SK-N-SH treated with all-trans-retinoic acid at 6 μM for 48 hours (cell line): ENCODE measurements around the gene THRAP3.

Source experiments
- ATAC-seq: fragments of 200-7000 bp; cut with Tn5 transposase; 3 replicates; pipeline ENCODE4 v1.9.1; 2020; ENCODE audit warnings: mild to moderate bottlenecking, moderate library complexity
- ARNTL ChIP-seq: fragments of 450-650 bp; formaldehyde crosslinking; IDR thresholded peaks from 2 replicates; pipeline ENCODE4 v1.5.0; 2020; ENCODE audit warnings: low read depth, mild to moderate bottlenecking, moderate library complexity, borderline replicate concordance
- BACH2 ChIP-seq: fragments of 250-450 bp; sonication (Bioruptor Pico); IDR thresholded peaks from 2 replicates; pipeline ENCODE4 v1.9.0; 2021; ENCODE audit warnings: mild to moderate bottlenecking, borderline replicate concordance
- CSDC2 ChIP-seq: fragments of 250-450 bp; sonication (Bioruptor Pico); IDR thresholded peaks from 2 replicates; pipeline ENCODE4 v1.5.0; 2020; ENCODE audit warnings: mild to moderate bottlenecking, moderate library complexity
- ESRRG ChIP-seq: fragments of 250-450 bp; sonication (Bioruptor Pico); IDR thresholded peaks from 2 replicates; pipeline ENCODE4 v1.6.1; 2021; ENCODE audit warnings: mild to moderate bottlenecking
- GLIS3 ChIP-seq: fragments of 250-450 bp; sonication (Bioruptor Pico); IDR thresholded peaks from 2 replicates; pipeline ENCODE4 v1.5.0; 2020; ENCODE audit warnings: mild to moderate bottlenecking, moderate library complexity
- OSR1 ChIP-seq: fragments of 250-450 bp; sonication (Bioruptor Pico); IDR thresholded peaks from 2 replicates; pipeline ENCODE4 v1.8.0; 2022; ENCODE audit warnings: moderate library complexity, mild to moderate bottlenecking, inconsistent platforms
- PPARA ChIP-seq: fragments of 250-450 bp; sonication (Bioruptor Pico); IDR thresholded peaks from 2 replicates; pipeline ENCODE4 v1.5.0; 2020; ENCODE audit warnings: mild to moderate bottlenecking, borderline replicate concordance
- RARB ChIP-seq: fragments of 250-450 bp; sonication (Bioruptor Pico); IDR thresholded peaks from 2 replicates; pipeline ENCODE4 v1.8.0; 2021; ENCODE audit warnings: mild to moderate bottlenecking, moderate library complexity
- SNAI2 ChIP-seq: fragments of 250-450 bp; sonication (Bioruptor Pico); IDR thresholded peaks from 2 replicates; pipeline ENCODE4 v1.5.0; 2020; ENCODE audit warnings: mild to moderate bottlenecking, moderate library complexity
- TOX ChIP-seq: fragments of 250-450 bp; sonication (Bioruptor Pico); IDR thresholded peaks from 2 replicates; pipeline ENCODE4 v1.8.0; 2021; ENCODE audit warnings: mild to moderate bottlenecking, moderate library complexity, borderline replicate concordance
- ZC3H10 ChIP-seq: fragments of 250-450 bp; sonication (Bioruptor Pico); IDR thresholded peaks from 2 replicates; pipeline ENCODE4 v1.5.1; 2021; ENCODE audit warnings: mild to moderate bottlenecking, moderate library complexity
- ZFP3 ChIP-seq: fragments of 250-450 bp; sonication (Bioruptor Pico); IDR thresholded peaks from 2 replicates; pipeline ENCODE4 v1.5.0; 2020; ENCODE audit warnings: mild to moderate bottlenecking, moderate library complexity
- ZFP30 ChIP-seq: fragments of 450-650 bp; formaldehyde crosslinking; IDR thresholded peaks from 2 replicates; pipeline ENCODE4 v1.5.0; 2022; ENCODE audit warnings: mild to moderate bottlenecking, moderate library complexity
- ZNF565 ChIP-seq: fragments of 450-650 bp; formaldehyde crosslinking; conservative IDR thresholded peaks from 2 replicates; pipeline ENCODE4 v1.5.0; 2020; ENCODE audit warnings: low read depth, mild to moderate bottlenecking, moderate library complexity
- ZNF70 ChIP-seq: fragments of 450-650 bp; formaldehyde crosslinking; IDR thresholded peaks from 2 replicates; pipeline ENCODE4 v1.5.0; 2020; ENCODE audit warnings: mild to moderate bottlenecking, moderate library complexity
- ZNF8 ChIP-seq: fragments of 450-650 bp; formaldehyde crosslinking; IDR thresholded peaks from 2 replicates; pipeline ENCODE4 v1.5.0; 2020; ENCODE audit warnings: mild to moderate bottlenecking, moderate library complexity
- TF ChIP-seq, protein P1 (sequence below): fragments of 250-450 bp; sonication (Bioruptor Pico); IDR thresholded peaks from 2 replicates; pipeline ENCODE4 v1.8.0; 2020; ENCODE audit warnings: mild to moderate bottlenecking, moderate library complexity, borderline replicate concordance
- TF ChIP-seq, protein P2 (sequence below): fragments of 250-450 bp; sonication (Bioruptor Pico); IDR thresholded peaks from 2 replicates; pipeline ENCODE4 v1.8.0; 2021; ENCODE audit warnings: low read depth, mild to moderate bottlenecking, moderate library complexity, borderline replicate concordance
- TF ChIP-seq, protein P3 (sequence below): fragments of 250-450 bp; sonication (Bioruptor Pico); IDR thresholded peaks from 2 replicates; pipeline ENCODE4 v1.5.1; 2020; ENCODE audit warnings: low read depth, mild to moderate bottlenecking, moderate library complexity
- TF ChIP-seq, protein P4 (sequence below): fragments of 250-450 bp; sonication (Bioruptor Pico); IDR thresholded peaks from 2 replicates; pipeline ENCODE4 v1.5.0; 2020; ENCODE audit warnings: mild to moderate bottlenecking, moderate library complexity
- TF ChIP-seq, protein P5 (sequence below): fragments of 250-450 bp; sonication (Bioruptor Pico); IDR thresholded peaks from 2 replicates; pipeline ENCODE4 v1.5.1; 2021; ENCODE audit warnings: mild to moderate bottlenecking, moderate library complexity

THRAP3 gene

DNA sequence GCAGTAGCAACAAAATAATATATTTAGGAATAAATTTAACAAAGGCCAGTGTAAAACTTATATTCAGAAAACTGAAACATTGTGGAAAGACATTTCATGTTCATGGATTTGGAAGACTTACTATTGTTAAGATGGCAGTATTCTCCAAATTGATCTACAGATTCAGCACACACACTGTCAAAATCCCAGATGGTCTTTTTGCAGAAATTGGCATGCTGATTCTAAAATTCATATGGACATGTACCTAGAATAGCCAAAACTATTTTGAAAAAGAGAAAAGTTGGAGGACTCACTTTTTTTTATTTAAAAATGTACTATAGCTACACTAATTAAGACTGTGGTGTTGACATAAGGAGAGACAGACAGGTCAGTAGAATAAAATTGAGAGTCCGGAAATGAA, 50.0 kb downstream of the THRAP3 start:
- no peak for ATAC-seq
- TF ChIP-seq ZNF70 (no peak), TOX (no peak), SNAI2 (CRISPR knock-in tag) (no peak), ZFP30 (no peak)

DNA sequence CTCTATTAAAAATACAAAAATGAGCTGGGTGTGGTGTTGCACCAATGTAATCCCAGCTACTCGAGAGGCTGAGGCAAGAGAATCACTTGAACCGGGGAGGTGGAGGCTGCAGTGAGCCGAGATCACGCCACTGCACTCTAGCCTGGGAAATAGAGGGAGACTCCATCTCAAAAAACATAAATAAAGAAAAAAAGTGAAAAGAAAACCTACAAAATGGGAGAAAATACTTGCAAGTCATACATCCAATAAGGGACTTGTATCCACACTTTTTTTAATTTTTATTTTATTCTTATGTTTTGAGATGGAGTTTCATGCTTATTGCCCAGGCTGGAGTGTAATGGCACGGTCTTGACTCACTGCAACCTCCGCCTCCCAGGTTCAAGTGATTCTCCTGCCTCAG, 52.4 kb downstream of the THRAP3 start:
- TF ChIP-seq RARB (CRISPR knock-in tag), result no peak
- no peak for ATAC-seq

DNA sequence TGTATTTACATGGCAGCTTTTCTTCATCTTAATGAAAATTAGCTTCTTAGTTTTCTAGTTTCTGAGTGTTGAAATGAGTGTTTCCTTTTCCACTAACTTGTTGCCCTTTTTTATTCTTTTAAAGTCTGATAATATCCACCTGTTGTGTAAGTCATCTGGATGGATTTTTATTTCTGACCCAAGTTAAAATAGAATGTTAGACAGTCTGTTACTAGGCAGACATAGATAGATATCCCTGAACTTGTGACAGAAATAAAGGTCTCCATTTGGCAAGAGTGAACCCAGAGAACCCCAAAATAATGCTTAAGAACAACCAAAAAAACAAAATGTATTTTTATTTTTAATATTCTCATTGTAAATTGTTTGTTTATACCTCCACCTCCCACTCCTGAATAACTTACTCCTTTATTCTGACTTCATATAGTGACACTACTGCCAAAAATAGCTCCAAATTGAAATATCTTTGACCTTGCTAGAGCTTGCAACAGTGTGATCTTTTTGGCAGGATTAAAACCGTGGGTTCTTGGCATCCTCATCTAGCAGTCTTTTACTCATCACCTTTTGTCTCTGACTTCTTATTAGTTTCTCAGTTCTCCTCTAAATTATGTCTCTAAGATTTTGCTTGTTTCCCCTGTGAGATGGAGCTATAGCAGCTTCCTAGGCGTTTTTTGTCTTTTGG, 55.0 kb downstream of the THRAP3 start:
- TF ChIP-seq GLIS3 (CRISPR knock-in tag), result no peak
- TF ChIP-seq ZC3H10 (CRISPR knock-in tag), result no peak
- no peak for TF ChIP-seq SNAI2 (CRISPR knock-in tag)
- no peak for TF ChIP-seq ZNF70
- TF ChIP-seq ZNF8 (CRISPR knock-in tag), result no peak
- TF ChIP-seq, protein P1, sequence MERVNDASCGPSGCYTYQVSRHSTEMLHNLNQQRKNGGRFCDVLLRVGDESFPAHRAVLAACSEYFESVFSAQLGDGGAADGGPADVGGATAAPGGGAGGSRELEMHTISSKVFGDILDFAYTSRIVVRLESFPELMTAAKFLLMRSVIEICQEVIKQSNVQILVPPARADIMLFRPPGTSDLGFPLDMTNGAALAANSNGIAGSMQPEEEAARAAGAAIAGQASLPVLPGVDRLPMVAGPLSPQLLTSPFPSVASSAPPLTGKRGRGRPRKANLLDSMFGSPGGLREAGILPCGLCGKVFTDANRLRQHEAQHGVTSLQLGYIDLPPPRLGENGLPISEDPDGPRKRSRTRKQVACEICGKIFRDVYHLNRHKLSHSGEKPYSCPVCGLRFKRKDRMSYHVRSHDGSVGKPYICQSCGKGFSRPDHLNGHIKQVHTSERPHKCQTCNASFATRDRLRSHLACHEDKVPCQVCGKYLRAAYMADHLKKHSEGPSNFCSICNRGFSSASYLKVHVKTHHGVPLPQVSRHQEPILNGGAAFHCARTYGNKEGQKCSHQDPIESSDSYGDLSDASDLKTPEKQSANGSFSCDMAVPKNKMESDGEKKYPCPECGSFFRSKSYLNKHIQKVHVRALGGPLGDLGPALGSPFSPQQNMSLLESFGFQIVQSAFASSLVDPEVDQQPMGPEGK (CRISPR knock-in tag), result no peak
- TF ChIP-seq ZFP3 (CRISPR knock-in tag), result no peak
- TF ChIP-seq ZNF565, result no peak
- no peak for TF ChIP-seq PPARA (CRISPR knock-in tag)
- TF ChIP-seq TOX, result no peak
- no peak for TF ChIP-seq RARB (CRISPR knock-in tag)
- TF ChIP-seq ARNTL (CRISPR knock-in tag), result no peak
- no peak for TF ChIP-seq CSDC2 (CRISPR knock-in tag)
- TF ChIP-seq, protein P2, sequence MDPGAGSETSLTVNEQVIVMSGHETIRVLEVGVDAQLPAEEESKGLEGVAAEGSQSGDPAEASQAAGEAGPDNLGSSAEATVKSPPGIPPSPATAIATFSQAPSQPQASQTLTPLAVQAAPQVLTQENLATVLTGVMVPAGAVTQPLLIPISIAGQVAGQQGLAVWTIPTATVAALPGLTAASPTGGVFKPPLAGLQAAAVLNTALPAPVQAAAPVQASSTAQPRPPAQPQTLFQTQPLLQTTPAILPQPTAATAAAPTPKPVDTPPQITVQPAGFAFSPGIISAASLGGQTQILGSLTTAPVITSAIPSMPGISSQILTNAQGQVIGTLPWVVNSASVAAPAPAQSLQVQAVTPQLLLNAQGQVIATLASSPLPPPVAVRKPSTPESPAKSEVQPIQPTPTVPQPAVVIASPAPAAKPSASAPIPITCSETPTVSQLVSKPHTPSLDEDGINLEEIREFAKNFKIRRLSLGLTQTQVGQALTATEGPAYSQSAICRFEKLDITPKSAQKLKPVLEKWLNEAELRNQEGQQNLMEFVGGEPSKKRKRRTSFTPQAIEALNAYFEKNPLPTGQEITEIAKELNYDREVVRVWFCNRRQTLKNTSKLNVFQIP (CRISPR knock-in tag), result no peak
- no peak for TF ChIP-seq BACH2
- TF ChIP-seq, protein P3, sequence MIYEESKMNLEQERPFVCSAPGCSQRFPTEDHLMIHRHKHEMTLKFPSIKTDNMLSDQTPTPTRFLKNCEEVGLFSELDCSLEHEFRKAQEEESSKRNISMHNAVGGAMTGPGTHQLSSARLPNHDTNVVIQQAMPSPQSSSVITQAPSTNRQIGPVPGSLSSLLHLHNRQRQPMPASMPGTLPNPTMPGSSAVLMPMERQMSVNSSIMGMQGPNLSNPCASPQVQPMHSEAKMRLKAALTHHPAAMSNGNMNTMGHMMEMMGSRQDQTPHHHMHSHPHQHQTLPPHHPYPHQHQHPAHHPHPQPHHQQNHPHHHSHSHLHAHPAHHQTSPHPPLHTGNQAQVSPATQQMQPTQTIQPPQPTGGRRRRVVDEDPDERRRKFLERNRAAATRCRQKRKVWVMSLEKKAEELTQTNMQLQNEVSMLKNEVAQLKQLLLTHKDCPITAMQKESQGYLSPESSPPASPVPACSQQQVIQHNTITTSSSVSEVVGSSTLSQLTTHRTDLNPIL (CRISPR knock-in tag), result no peak
- TF ChIP-seq, protein P4, sequence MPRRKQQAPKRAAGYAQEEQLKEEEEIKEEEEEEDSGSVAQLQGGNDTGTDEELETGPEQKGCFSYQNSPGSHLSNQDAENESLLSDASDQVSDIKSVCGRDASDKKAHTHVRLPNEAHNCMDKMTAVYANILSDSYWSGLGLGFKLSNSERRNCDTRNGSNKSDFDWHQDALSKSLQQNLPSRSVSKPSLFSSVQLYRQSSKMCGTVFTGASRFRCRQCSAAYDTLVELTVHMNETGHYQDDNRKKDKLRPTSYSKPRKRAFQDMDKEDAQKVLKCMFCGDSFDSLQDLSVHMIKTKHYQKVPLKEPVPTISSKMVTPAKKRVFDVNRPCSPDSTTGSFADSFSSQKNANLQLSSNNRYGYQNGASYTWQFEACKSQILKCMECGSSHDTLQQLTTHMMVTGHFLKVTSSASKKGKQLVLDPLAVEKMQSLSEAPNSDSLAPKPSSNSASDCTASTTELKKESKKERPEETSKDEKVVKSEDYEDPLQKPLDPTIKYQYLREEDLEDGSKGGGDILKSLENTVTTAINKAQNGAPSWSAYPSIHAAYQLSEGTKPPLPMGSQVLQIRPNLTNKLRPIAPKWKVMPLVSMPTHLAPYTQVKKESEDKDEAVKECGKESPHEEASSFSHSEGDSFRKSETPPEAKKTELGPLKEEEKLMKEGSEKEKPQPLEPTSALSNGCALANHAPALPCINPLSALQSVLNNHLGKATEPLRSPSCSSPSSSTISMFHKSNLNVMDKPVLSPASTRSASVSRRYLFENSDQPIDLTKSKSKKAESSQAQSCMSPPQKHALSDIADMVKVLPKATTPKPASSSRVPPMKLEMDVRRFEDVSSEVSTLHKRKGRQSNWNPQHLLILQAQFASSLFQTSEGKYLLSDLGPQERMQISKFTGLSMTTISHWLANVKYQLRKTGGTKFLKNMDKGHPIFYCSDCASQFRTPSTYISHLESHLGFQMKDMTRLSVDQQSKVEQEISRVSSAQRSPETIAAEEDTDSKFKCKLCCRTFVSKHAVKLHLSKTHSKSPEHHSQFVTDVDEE (CRISPR knock-in tag), result no peak
- no peak for TF ChIP-seq OSR1 (CRISPR knock-in tag)
- TF ChIP-seq, protein P5, sequence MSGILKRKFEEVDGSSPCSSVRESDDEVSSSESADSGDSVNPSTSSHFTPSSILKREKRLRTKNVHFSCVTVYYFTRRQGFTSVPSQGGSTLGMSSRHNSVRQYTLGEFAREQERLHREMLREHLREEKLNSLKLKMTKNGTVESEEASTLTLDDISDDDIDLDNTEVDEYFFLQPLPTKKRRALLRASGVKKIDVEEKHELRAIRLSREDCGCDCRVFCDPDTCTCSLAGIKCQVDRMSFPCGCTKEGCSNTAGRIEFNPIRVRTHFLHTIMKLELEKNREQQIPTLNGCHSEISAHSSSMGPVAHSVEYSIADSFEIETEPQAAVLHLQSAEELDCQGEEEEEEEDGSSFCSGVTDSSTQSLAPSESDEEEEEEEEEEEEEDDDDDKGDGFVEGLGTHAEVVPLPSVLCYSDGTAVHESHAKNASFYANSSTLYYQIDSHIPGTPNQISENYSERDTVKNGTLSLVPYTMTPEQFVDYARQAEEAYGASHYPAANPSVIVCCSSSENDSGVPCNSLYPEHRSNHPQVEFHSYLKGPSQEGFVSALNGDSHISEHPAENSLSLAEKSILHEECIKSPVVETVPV (CRISPR knock-in tag), result no peak
- no peak for TF ChIP-seq ZFP30

DNA sequence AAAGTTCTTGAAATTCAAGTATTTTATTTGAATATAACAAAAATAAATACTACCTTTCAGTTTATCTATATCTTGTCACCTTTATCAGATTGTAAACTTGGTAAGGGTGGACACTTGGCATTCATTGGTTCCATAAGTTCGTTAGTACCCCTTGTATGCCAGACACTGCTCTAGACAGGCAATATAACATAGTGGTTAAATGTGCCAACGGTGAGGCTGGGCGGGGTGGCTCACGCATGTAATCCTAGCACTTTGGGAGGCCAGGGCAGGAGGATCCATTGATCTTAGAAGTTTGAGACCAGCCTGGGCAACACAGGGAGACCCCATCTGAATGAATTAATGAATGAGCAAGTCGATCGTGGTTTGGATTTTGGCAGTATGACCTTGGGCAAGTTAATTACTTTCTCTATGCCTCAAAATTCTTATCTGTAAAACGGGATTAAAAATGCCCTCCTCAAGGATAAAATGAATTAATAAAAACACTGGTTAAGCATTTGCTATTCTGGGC, 55.6 kb downstream of the THRAP3 start:
- no peak for ATAC-seq
- TF ChIP-seq ZC3H10 (CRISPR knock-in tag), result no peak
- TF ChIP-seq, protein P4 (CRISPR knock-in tag), result no peak
- no peak for TF ChIP-seq ESRRG (CRISPR knock-in tag)
- TF ChIP-seq, protein P5 (CRISPR knock-in tag), result no peak
- TF ChIP-seq, protein P2 (CRISPR knock-in tag), result no peak
- no peak for TF ChIP-seq RARB (CRISPR knock-in tag)

More for the DNA sequence above, 55.0 kb downstream of the THRAP3 start:
- ATAC-seq, result 0 out of 3 replicates have a peak, but pooled peaks have one; percentile 24
